K562 (cell line): Measurements from ENCODE around the gene NDUFAF2. TPM values are rescaled to one million over a fixed set of nuclear protein-coding genes. Genes with fewer than 3 reads are reported as not detected.

Source experiments
- ATAC-seq: fragments of 200-7000 bp; cut with Tn5 transposase; 3 replicates; pipeline ENCODE4 v1.9.1; 2020; ENCODE audit warnings: moderate library complexity
- BruUV-seq: library from RNA; stranded (reverse); fragments of 400-500 nt; replicated peaks from 2 replicates; lab custom pipeline; 2021; lab: Mats Ljungman, UMichigan
- CTCF ChIA-PET: fragments of 300-600 bp; formaldehyde crosslinking; extraction: SDS; loops from one replicate; lab custom pipeline; 2021; ENCODE audit warnings: low intra/inter-chr PET ratio; lab: Yijun Ruan, JAX
- POLR2A ChIA-PET: fragments of 300-600, 350-650 bp; sonication (Branson Sonifier 250); formaldehyde crosslinking; extraction: SDS; loops from one replicate; lab custom pipeline; 2021; ENCODE audit warnings: antibody characterized with exemption, inconsistent platforms; lab: Yijun Ruan, JAX
- DNase-seq, 4 experiments: peaks; one replicate each; pipeline versions ENCODE4 v3.0.0 to v3.0.0-alpha.2; 2011 to 2018; ENCODE audit warnings: low spot score in 3 of 4, mixed read lengths in 3 of 4; ENCODE audit errors: extremely low read depth in 1 of 4
- FAIRE-seq: peaks from 2 replicates; lab custom pipeline; 2011; peaks lifted over from hg19 to GRCh38; lab: Jason Lieb, UNC
- H2AFZ ChIP-seq: 2 replicates; pipeline ENCODE4 v1.6.0; 2011; ENCODE audit warnings: low read depth, low read length, control low read depth, inconsistent platforms
- H3K27ac ChIP-seq: fragments of 200-600 bp; 3 replicates; pipeline ENCODE4 v1.8.0; 2011; ENCODE audit warnings: low read depth, mild to moderate bottlenecking, control low read depth, inconsistent platforms, low read length, moderate library complexity, mixed read lengths; ENCODE audit errors: extremely low read depth
- H3K27me3 ChIP-seq, 2 experiments: fragments of 300-600 bp in 1 of 2; 2 replicates in 1 of 2; 3 replicates in 1 of 2; pipeline versions ENCODE4 v1.6.0 to v1.8.0; 2011; ENCODE audit warnings: inconsistent platforms in 2 of 2, low read length in 2 of 2, mild to moderate bottlenecking in 1 of 2, mixed read lengths in 1 of 2, moderate library complexity in 1 of 2; ENCODE audit not compliant: control insufficient read depth in 2 of 2, insufficient read depth in 2 of 2
- H3K36me3 ChIP-seq: fragments of 300-600 bp; 3 replicates; pipeline ENCODE4 v1.8.0; 2011; ENCODE audit warnings: mild to moderate bottlenecking, low read length, inconsistent platforms; ENCODE audit not compliant: control insufficient read depth, insufficient read depth
- H3K4me1 ChIP-seq, 2 experiments: fragments of 200-600 bp in 1 of 2; replicated peaks in 1 of 2; 2 replicates in 1 of 2; 3 replicates in 1 of 2; pipeline versions ENCODE4 v1.5.1 to v1.8.0; 2011; ENCODE audit warnings: inconsistent platforms in 2 of 2, low read length in 2 of 2, mild to moderate bottlenecking in 1 of 2, mixed read lengths in 1 of 2, moderate library complexity in 1 of 2; ENCODE audit not compliant: control insufficient read depth in 2 of 2, insufficient read depth in 2 of 2
- H3K4me2 ChIP-seq: 2 replicates; pipeline ENCODE4 v1.6.1; 2011; ENCODE audit warnings: low read length, control low read depth, inconsistent platforms, mixed read lengths; ENCODE audit not compliant: insufficient read depth
- H3K4me3 ChIP-seq: fragments of 200-600 bp; sonication (generic), shearing (Covaris generic); 2 replicates; pipeline ENCODE4 v1.5.1; 2016; ENCODE audit warnings: control low read depth, inconsistent platforms
- H3K79me2 ChIP-seq: fragments of 200-600 bp; 3 replicates; pipeline ENCODE4 v1.8.0; 2011; ENCODE audit warnings: low read length, inconsistent platforms; ENCODE audit not compliant: control insufficient read depth, insufficient read depth
- H3K9ac ChIP-seq, 2 experiments: 2 replicates each; pipeline versions ENCODE4 v1.6.0 to v1.6.1; 2011; ENCODE audit warnings: low read depth in 2 of 2, low read length in 2 of 2, control low read depth in 1 of 2, inconsistent platforms in 1 of 2, mild to moderate bottlenecking in 1 of 2, mixed read lengths in 1 of 2; ENCODE audit not compliant: insufficient read depth in 1 of 2
- H3K9me1 ChIP-seq: one replicate; pipeline ENCODE4 v1.6.0; 2011; ENCODE audit warnings: inconsistent platforms, mild to moderate bottlenecking, low read length, moderate library complexity; ENCODE audit not compliant: control insufficient read depth, insufficient read depth
- H3K9me3 ChIP-seq: replicated peaks from 2 replicates; pipeline ENCODE4 v1.5.1; 2011; ENCODE audit warnings: low read depth, low read length, inconsistent platforms; ENCODE audit not compliant: control insufficient read depth, insufficient read depth
- H4K20me1 ChIP-seq: replicated peaks from 2 replicates; pipeline ENCODE4 v1.6.1; 2011; ENCODE audit warnings: low read length, inconsistent platforms, mixed read lengths; ENCODE audit not compliant: control insufficient read depth, insufficient read depth
- C11orf30 ChIP-seq: fragments of 450-650 bp; IDR thresholded peaks from 2 replicates; pipeline ENCODE4 v1.6.1; 2016; ENCODE audit warnings: low read depth, mild to moderate bottlenecking
- FOXJ2 ChIP-seq: fragments of 200-800 bp; sonication (Bioruptor generic); IDR thresholded peaks from 2 replicates; pipeline ENCODE4 v1.6.1; 2016; ENCODE audit warnings: missing genetic modification characterization, missing compliant biosample characterization
- NFE2 ChIP-seq: IDR thresholded peaks from 2 replicates; pipeline ENCODE4 v1.6.1; 2014; ENCODE audit warnings: antibody characterized with exemption, low read depth
- PRDM10 ChIP-seq: fragments of 450-650 bp; IDR thresholded peaks from 2 replicates; pipeline ENCODE4 v1.6.1; 2018; ENCODE audit not compliant: partially characterized antibody
- SIN3B ChIP-seq: fragments of 450-650 bp; IDR thresholded peaks from 2 replicates; pipeline ENCODE4 v1.6.1; 2017; ENCODE audit warnings: low read depth, mild to moderate bottlenecking, moderate library complexity
- ZNF316 ChIP-seq: fragments of 450-650 bp; IDR thresholded peaks from 2 replicates; pipeline ENCODE4 v1.6.1; 2016
- ZNF644 ChIP-seq: fragments of 200-800 bp; sonication (Bioruptor generic); IDR thresholded peaks from 2 replicates; pipeline ENCODE4 v1.6.1; 2016; ENCODE audit warnings: low read depth, missing genetic modification characterization, missing compliant biosample characterization
- WGBS: fragments of 100-300 bp; shearing (Covaris generic); methylation state at CpG from one replicate; pipeline ENCODE4 v1.1.6; 2016; ENCODE audit warnings: low coverage, mixed read lengths; ENCODE audit not compliant: insufficient coverage; ENCODE audit errors: missing lambda C conversion rate; 5-methylcytosine and 5-hydroxymethylcytosine counted together
- in situ Hi-C: fragments of 300-500 bp; cut with MboI; formaldehyde crosslinking; loops from 4 replicates; pipeline ENCODE4 v1.15.0; 2018; ENCODE audit warnings: inconsistent platforms, mixed read lengths
- intact Hi-C: fragments of 100-400 bp; cut with micrococcal nuclease; formaldehyde crosslinking; loops from 2 replicates; pipeline ENCODE4 v1.14.2; 2022
- polyA plus RNA-seq, 8 experiments: library from polyadenylated mRNA; depleted of rRNA in 4 of 8; stranded (reverse) in 5 of 8; unstranded in 3 of 8; fragments of >200 nt; fragmentation: Nextera tagmentation in 2 of 8; fragmentation: Illumina TruSeq in 1 of 8; extraction: Ambion mirVana in 2 of 8; extraction: Trizol in 1 of 8; gene quantifications; 2 replicates each; pipeline versions ENCODE4 v1.2.1 to v1.2.3, GENCODE V29; 2011 to 2014; ENCODE audit warnings: inconsistent platforms in 1 of 8, missing spikeins in 1 of 8
- total RNA-seq, 7 experiments: library from RNA; depleted of rRNA in 6 of 7; stranded (reverse); fragments of >200 nt in 6 of 7; fragmentation: Illumina TruSeq in 2 of 7; extraction: Trizol in 2 of 7; gene quantifications; 2 replicates each; pipeline versions ENCODE4 v1.2.1 to v1.2.3, GENCODE V29; 2011 to 2021; ENCODE audit warnings: low replicate concordance in 1 of 7
- TF ChIP-seq, protein P1 (sequence below), 2 experiments: IDR thresholded peaks; 2 replicates each; pipeline ENCODE4 v1.6.1; 2012; ENCODE audit warnings: improper control_type of control experiment in 2 of 2, low read depth in 2 of 2, low read length in 2 of 2, borderline replicate concordance in 1 of 2

NDUFAF2 gene
- total and polyA plus RNA-seq, 9 of the 15 experiments (the other 6 are each of a cell fraction or from before 2014, with no cell fraction given): 56.0 to 155 (median 95.9) TPM

- ChIA-PET CTCF (no interaction called here), POLR2A (interaction anchor here (1.0 kb wide), 1 partner anchor 11 kb away, joined by 3 read pairs; no protein-coding TSS in a partner anchor)
- TF ChIP-seq, protein P1, sequence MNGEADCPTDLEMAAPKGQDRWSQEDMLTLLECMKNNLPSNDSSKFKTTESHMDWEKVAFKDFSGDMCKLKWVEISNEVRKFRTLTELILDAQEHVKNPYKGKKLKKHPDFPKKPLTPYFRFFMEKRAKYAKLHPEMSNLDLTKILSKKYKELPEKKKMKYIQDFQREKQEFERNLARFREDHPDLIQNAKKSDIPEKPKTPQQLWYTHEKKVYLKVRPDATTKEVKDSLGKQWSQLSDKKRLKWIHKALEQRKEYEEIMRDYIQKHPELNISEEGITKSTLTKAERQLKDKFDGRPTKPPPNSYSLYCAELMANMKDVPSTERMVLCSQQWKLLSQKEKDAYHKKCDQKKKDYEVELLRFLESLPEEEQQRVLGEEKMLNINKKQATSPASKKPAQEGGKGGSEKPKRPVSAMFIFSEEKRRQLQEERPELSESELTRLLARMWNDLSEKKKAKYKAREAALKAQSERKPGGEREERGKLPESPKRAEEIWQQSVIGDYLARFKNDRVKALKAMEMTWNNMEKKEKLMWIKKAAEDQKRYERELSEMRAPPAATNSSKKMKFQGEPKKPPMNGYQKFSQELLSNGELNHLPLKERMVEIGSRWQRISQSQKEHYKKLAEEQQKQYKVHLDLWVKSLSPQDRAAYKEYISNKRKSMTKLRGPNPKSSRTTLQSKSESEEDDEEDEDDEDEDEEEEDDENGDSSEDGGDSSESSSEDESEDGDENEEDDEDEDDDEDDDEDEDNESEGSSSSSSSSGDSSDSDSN (IDR thresholded peaks at IDR 0.05; ENCODE audit: borderline replicate concordance in 1 of 2, low read depth in 2 of 2, low read length in 2 of 2): no peak
- TF ChIP-seq SIN3B (no peak), FOXJ2 (tag) (no peak), ZNF316 (0 out of 2 replicates have a peak, but pooled peaks have one; percentile 23), NFE2 (peak; percentile 76), PRDM10 (no peak), ZNF644 (tag) (no peak), C11orf30 (no peak)
- BruUV-seq: no TSS peak
- DNase-seq: no peak
- no peak for FAIRE-seq
- no peaks in the 10 kb centered on the region for H3K9me1 ChIP-seq
- H4K20me1 ChIP-seq: no peaks in the 10 kb centered on the region
- intact Hi-C loops (no loop called here), in situ Hi-C loops (no loop called here)
- H3K36me3 ChIP-seq: no peaks in the 10 kb centered on the region
- no peaks in the 10 kb centered on the region for H3K4me1 ChIP-seq
- no peak overlapping the region for H3K27ac ChIP-seq
- no peak for ATAC-seq
- no peak overlapping the region for H3K4me2 ChIP-seq
- no peaks in the 10 kb centered on the region for H3K79me2 ChIP-seq
- no peak overlapping the region for H3K9ac ChIP-seq
- no peak overlapping the region for H3K4me3 ChIP-seq
- no peak overlapping the region for H2AFZ ChIP-seq
- H3K9me3 ChIP-seq: no peaks in the 10 kb centered on the region
- WGBS: 42% methylated on average over 1 of the region's 1 CpG
- no peaks in the 10 kb centered on the region for H3K27me3 ChIP-seq
These were observed 74.6 kb downstream of the NDUFAF2 start for GRCh38 chr5:61019642-61020041.
